CD4-positive, CD25-positive, alpha-beta regulatory T cell (primary cell): ENCODE measurements around the gene CNTN4. TPM values are rescaled to one million over a fixed set of nuclear protein-coding genes. Genes with fewer than 3 reads are reported as not detected.

Experiments used
- ATAC-seq, 2 donors: fragments of 150-1000 bp; cut with Tn5 transposase; one replicate each; pipeline ENCODE4 v1.10.0; 2021; ENCODE audit warnings: low read depth in 2 of 2, moderate number of reproducible peaks in 2 of 2, moderate library complexity in 1 of 2
- DNase-seq, 3 donors: peaks; one replicate each; pipeline versions ENCODE4 v3.0.0 to v3.0.0-alpha.2; 2012 to 2022; ENCODE audit warnings: mixed read lengths in 1 of 3
- H3K27ac ChIP-seq: one replicate; pipeline ENCODE4 v1.7.0; 2013; ENCODE audit warnings: mild to moderate bottlenecking, low read length; ENCODE audit not compliant: insufficient read depth, poor library complexity, severe bottlenecking
- H3K27me3 ChIP-seq: one replicate; pipeline ENCODE4 v1.7.0; 2013; ENCODE audit warnings: low read length; ENCODE audit not compliant: control insufficient read depth, insufficient read depth
- H3K36me3 ChIP-seq: one replicate; pipeline ENCODE4 v1.7.0; 2013; ENCODE audit warnings: mild to moderate bottlenecking, low read length, moderate library complexity; ENCODE audit not compliant: control insufficient read depth, insufficient read depth
- H3K4me1 ChIP-seq: 2 replicates; pipeline ENCODE4 v1.7.0; 2013; ENCODE audit warnings: mild to moderate bottlenecking, low read length; ENCODE audit not compliant: insufficient read depth, control insufficient read depth, poor library complexity, severe bottlenecking
- H3K4me3 ChIP-seq: one replicate; pipeline ENCODE4 v1.7.0; 2013; ENCODE audit warnings: low read depth, mild to moderate bottlenecking, low read length, moderate library complexity
- H3K9me3 ChIP-seq, 2 experiments: 1 replicate in 1 of 2; 2 replicates in 1 of 2; pipeline ENCODE4 v1.7.0; 2013; ENCODE audit warnings: low read length in 2 of 2, mild to moderate bottlenecking in 1 of 2, moderate library complexity in 1 of 2; ENCODE audit not compliant: control insufficient read depth in 2 of 2
- H3K27ac Mint-ChIP-seq, 3 donors: one replicate each; pipeline ENCODE4 v1.8.0; 2020 to 2022; ENCODE audit warnings: mild to moderate bottlenecking in 3 of 3, mixed read lengths in 3 of 3, moderate library complexity in 2 of 3
- H3K27me3 Mint-ChIP-seq: one replicate; pipeline ENCODE4 v1.8.0; 2022; ENCODE audit warnings: mild to moderate bottlenecking, mixed read lengths
- H3K36me3 Mint-ChIP-seq: one replicate; pipeline ENCODE4 v1.8.0; 2020; ENCODE audit warnings: mixed read lengths
- H3K4me1 Mint-ChIP-seq, 4 donors: one replicate each; pipeline ENCODE4 v1.8.0; 2020 to 2022; ENCODE audit warnings: mixed read lengths in 4 of 4, mild to moderate bottlenecking in 1 of 4
- H3K4me3 Mint-ChIP-seq, 4 donors: one replicate each; pipeline ENCODE4 v1.8.0; 2020 to 2022; ENCODE audit warnings: mild to moderate bottlenecking in 4 of 4, mixed read lengths in 4 of 4, moderate library complexity in 3 of 4
- H3K9me3 Mint-ChIP-seq, 7 donors: one replicate each; pipeline ENCODE4 v1.8.0; 2020 to 2022; ENCODE audit warnings: mixed read lengths in 7 of 7, mild to moderate bottlenecking in 3 of 7, moderate library complexity in 2 of 7
- polyA plus RNA-seq, 4 donors: library from polyadenylated mRNA; unstranded; fragments of 300-500 nt; fragmentation: Illumina TruSeq; gene quantifications; one replicate each; pipeline ENCODE4 v1.2.3, GENCODE V29; 2021
- total RNA-seq: library from RNA; stranded (reverse); gene quantifications from one replicate; pipeline ENCODE4 v1.2.3, GENCODE V29; 2022

The CNTN4 gene
- total and polyA plus RNA-seq, 5 donors from 2014 or later: not detected

DNA sequence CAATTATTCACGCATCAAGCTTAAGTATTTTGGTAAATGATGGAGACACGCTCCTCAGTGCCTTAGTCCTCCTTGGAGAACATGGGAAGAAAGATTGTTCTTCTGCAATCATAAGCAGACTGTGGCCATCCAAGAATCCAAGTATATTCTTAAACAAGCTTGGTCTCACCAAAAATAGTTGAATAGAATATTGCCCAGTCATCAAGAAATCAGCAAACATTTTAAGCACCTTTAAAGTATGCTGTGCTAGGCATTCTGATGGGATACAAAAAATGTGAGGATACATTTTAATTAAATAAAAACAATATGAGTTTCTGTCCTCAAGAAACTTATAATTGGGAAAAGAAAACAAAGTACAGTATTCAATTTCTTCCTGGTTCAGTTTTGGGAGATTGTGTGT is 445.5 kb downstream of the CNTN4 start:
- no peak overlapping the region for H3K27ac Mint-ChIP-seq
- no peaks in the 10 kb centered on the region for H3K27me3 ChIP-seq
- H3K4me3 Mint-ChIP-seq: no peak overlapping the region
- H3K27ac ChIP-seq: no peak overlapping the region
- no peaks in the 10 kb centered on the region for H3K4me1 ChIP-seq
- no peaks in the 10 kb centered on the region for H3K9me3 ChIP-seq
- no peak for ATAC-seq
- no peak for DNase-seq
- no peaks in the 10 kb centered on the region for H3K4me1 Mint-ChIP-seq
- peaks cover 1 to 15% (median 7%) of the 10 kb centered on the region in 7 donors for H3K9me3 Mint-ChIP-seq
- H3K36me3 Mint-ChIP-seq: no peaks in the 10 kb centered on the region
- no peaks in the 10 kb centered on the region for H3K27me3 Mint-ChIP-seq
- H3K4me3 ChIP-seq: no peak overlapping the region
- H3K36me3 ChIP-seq: no peaks in the 10 kb centered on the region

DNA sequence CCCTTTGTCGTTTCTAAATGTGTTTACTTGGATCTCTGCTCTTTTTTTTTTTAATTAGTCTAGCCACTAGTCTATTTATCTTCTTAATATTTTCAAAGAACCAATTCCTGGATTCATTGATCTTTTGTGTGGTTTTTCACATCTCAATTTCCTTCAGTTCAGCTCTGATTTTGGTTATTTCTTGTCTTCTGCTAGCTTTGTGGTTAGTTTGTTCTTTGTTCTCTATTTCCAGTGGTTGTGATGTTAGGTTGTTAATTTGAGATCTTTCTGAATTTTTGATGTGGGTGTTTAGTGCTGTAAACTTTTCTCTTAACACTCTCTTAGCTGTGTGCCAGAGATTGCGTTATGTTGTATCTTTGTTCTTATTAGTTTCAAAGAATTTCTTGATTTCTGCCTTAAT is 446.1 kb downstream of the CNTN4 start:
- H3K4me3 Mint-ChIP-seq: no peak overlapping the region

DNA sequence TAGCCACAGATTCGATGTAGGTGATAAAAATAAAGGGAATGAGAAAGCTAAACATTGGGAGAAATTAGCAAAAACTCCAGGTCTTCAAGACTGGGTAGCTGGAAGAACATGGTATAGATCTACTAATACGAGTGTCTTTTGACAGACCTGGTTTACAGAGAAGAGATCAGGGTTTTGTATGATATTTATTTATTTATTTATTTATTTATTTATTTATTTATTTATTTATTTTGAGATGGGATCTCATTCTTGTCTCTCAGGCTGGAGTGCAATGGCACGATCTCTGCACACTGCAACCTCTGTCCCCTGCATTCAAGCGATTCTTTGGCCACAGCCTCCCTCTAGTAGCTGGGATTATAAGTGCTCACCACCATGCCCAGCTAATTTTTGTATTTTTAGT is 448.4 kb downstream of the CNTN4 start:
- no peak overlapping the region for H3K4me3 ChIP-seq
- no peak for ATAC-seq
- H3K9me3 ChIP-seq: no peaks in the 10 kb centered on the region
- no peaks in the 10 kb centered on the region for H3K36me3 ChIP-seq
- no peaks in the 10 kb centered on the region for H3K4me1 ChIP-seq
- no peaks in the 10 kb centered on the region for H3K36me3 Mint-ChIP-seq
- H3K27me3 ChIP-seq: no peaks in the 10 kb centered on the region
- H3K27ac Mint-ChIP-seq: no peak overlapping the region
- no peaks in the 10 kb centered on the region for H3K4me1 Mint-ChIP-seq
- no peak overlapping the region for H3K4me3 Mint-ChIP-seq
- peaks cover 4 to 15% (median 7%) of the 10 kb centered on the region in 7 donors for H3K9me3 Mint-ChIP-seq
- H3K27ac ChIP-seq: no peak overlapping the region
- H3K27me3 Mint-ChIP-seq: no peaks in the 10 kb centered on the region
- DNase-seq: no peak

More for the DNA sequence above, 446.1 kb downstream of the CNTN4 start:
- DNase-seq: no peak
- no peaks in the 10 kb centered on the region for H3K27me3 ChIP-seq
- H3K36me3 Mint-ChIP-seq: no peaks in the 10 kb centered on the region
- no peak overlapping the region for H3K4me3 ChIP-seq
- H3K27me3 Mint-ChIP-seq: no peaks in the 10 kb centered on the region
- no peak for ATAC-seq
- H3K9me3 Mint-ChIP-seq: peaks cover 1 to 15% (median 7%) of the 10 kb centered on the region in 7 donors
- no peak overlapping the region for H3K27ac ChIP-seq
- H3K36me3 ChIP-seq: no peaks in the 10 kb centered on the region
- no peaks in the 10 kb centered on the region for H3K9me3 ChIP-seq
- H3K4me1 ChIP-seq: no peaks in the 10 kb centered on the region
- H3K27ac Mint-ChIP-seq: no peak overlapping the region
- H3K4me1 Mint-ChIP-seq: no peaks in the 10 kb centered on the region

DNA sequence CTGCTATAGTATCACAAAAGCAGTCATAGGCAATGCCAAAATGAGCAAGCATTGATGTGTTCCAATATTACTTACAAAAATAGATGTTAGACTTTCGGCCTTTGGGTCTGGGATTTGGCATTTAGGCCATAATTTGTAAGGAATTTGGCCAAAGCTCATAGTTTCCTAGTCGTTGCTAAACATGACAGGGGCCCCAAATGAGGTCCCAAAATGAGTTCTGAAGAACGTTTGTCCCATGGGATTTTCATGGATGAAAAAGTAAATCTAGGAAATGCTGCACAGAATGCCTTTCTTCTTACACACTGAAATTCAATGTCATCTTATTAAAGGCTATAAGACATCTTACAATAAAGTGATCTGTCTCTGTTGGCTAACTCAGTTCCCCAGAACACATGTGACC is 456.0 kb downstream of the CNTN4 start:
- Mint-ChIP-seq H3K36me3 (no peaks in the 10 kb centered on the region), H3K4me3 (no peak overlapping the region), H3K4me1 (no peaks in the 10 kb centered on the region), H3K27ac (no peak overlapping the region), H3K9me3 (peaks cover 0 to 5% (median 4%) of the 10 kb centered on the region in 7 donors), H3K27me3 (no peaks in the 10 kb centered on the region)
- DNase-seq (no peak), ATAC-seq (no peak)
- Histone ChIP-seq H3K9me3 (no peaks in the 10 kb centered on the region), H3K4me3 (no peak overlapping the region), H3K27ac (no peak overlapping the region), H3K27me3 (no peaks in the 10 kb centered on the region), H3K36me3 (no peaks in the 10 kb centered on the region), H3K4me1 (no peaks in the 10 kb centered on the region)

DNA sequence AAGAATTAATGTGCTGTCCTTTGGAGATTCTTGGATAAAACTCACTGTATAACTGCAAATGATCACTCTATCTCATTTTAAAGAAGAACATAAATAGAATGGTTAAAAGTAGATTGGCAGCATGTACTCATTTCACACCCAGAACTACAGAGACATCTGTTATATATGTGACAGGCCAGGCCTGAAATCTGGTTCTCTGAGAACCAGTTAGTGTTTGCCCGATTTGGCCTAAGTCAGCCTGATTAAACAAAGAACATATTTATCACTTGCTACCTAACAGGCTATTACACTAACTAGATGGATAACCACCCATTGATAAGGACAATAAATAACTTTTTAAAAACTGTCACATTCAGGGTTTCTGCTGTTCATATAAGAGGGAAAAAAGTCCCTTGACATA is 460.1 kb downstream of the CNTN4 start:
- H3K36me3 ChIP-seq: no peaks in the 10 kb centered on the region
- no peaks in the 10 kb centered on the region for H3K9me3 ChIP-seq
- Mint-ChIP-seq H3K4me3 (no peak overlapping the region), H3K36me3 (no peaks in the 10 kb centered on the region), H3K27ac (no peak overlapping the region), H3K27me3 (no peaks in the 10 kb centered on the region), H3K4me1 (no peaks in the 10 kb centered on the region), H3K9me3 (peaks cover 0 to 7% (median 1%) of the 10 kb centered on the region in 7 donors)
- no peak for ATAC-seq
- H3K27ac ChIP-seq: no peak overlapping the region
- DNase-seq: no peak
- H3K4me3 ChIP-seq: no peak overlapping the region
- no peaks in the 10 kb centered on the region for H3K4me1 ChIP-seq
- H3K27me3 ChIP-seq: no peaks in the 10 kb centered on the region

DNA sequence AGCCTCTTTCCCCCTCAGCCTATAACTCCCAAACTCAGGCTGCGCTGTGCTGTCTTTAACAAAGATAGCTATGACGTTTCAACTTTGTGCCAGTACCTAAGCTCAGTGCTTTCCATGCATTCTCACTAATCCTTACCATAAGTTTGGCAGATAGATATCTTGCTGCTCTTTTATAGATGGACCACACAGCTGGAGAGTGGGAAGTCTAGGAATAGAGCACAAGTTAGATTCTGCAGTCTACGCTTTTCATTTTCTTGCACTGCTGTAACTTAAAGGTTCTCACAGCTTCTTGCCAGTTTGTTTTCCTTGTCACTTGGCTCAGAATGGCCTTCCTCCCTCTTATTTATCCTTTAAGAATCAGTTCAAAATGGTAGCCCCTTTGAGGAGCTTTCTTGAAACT is 468.8 kb downstream of the CNTN4 start:
- Mint-ChIP-seq H3K27ac (peak overlapping the region in 1 of 3 donors; percentile 76), H3K4me3 (no peak overlapping the region), H3K9me3 (peaks cover 0 to 15% (median 5%) of the 10 kb centered on the region in 7 donors), H3K4me1 (no peaks in the 10 kb centered on the region), H3K27me3 (no peaks in the 10 kb centered on the region), H3K36me3 (no peaks in the 10 kb centered on the region)
- Histone ChIP-seq H3K36me3 (no peaks in the 10 kb centered on the region), H3K4me3 (no peak overlapping the region), H3K27ac (no peak overlapping the region), H3K4me1 (no peaks in the 10 kb centered on the region), H3K27me3 (no peaks in the 10 kb centered on the region), H3K9me3 (no peaks in the 10 kb centered on the region)
- DNase-seq (no peak), ATAC-seq (no peak)

DNA sequence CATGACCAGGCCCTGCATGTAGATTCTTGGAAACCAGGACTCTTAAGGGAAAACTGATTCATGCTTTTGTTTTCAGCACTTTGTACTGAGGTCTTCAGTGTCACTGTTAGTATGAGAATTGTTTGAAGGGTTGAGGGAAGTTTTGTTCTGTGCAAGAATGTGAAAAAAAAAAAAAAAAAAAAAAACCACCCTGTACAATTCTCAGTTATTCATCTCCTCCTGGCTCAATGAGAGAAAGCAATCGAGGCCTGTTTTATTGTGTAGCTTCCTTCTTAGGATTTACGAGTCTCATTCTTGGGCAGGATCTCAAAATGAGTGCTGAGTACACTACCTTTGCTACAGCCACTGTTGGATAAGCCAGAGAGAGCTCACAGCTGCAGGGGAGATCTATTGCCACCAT is 469.5 kb downstream of the CNTN4 start:
- Mint-ChIP-seq H3K4me1 (no peaks in the 10 kb centered on the region), H3K4me3 (no peak overlapping the region), H3K27ac (no peak overlapping the region), H3K9me3 (peaks cover 0 to 15% (median 5%) of the 10 kb centered on the region in 7 donors), H3K27me3 (no peaks in the 10 kb centered on the region), H3K36me3 (no peaks in the 10 kb centered on the region)
- Histone ChIP-seq H3K9me3 (no peaks in the 10 kb centered on the region), H3K27me3 (no peaks in the 10 kb centered on the region), H3K4me3 (no peak overlapping the region), H3K36me3 (no peaks in the 10 kb centered on the region), H3K27ac (no peak overlapping the region), H3K4me1 (no peaks in the 10 kb centered on the region)
- DNase-seq: no peak
- ATAC-seq: no peak

DNA sequence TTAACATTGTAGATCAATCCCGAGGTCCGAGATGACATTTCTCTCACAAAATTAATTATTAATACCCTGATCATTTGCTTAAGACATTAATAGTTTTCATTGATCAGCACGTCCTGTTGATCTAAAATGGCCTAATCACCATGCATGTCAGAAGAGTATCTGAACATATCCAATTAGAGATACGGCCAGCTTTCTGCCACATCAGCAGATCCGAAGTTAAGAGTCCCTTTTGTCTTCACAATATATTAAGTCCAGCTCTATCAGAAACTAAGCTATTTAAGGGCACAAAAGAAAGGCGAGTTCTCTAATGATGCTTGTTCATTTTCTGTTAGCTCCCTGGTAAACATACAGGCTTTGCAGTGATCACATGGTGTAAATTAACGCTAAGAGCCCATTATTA is 470.3 kb downstream of the CNTN4 start:
- no peak overlapping the region for H3K4me3 ChIP-seq
- no peak overlapping the region for H3K27ac ChIP-seq
- Mint-ChIP-seq H3K4me1 (no peaks in the 10 kb centered on the region), H3K4me3 (no peak overlapping the region), H3K27ac (no peak overlapping the region), H3K9me3 (peaks cover 0 to 15% (median 6%) of the 10 kb centered on the region in 7 donors), H3K36me3 (no peaks in the 10 kb centered on the region), H3K27me3 (no peaks in the 10 kb centered on the region)
- ATAC-seq (no peak), DNase-seq (no peak)
- no peaks in the 10 kb centered on the region for H3K27me3 ChIP-seq
- no peaks in the 10 kb centered on the region for H3K4me1 ChIP-seq
- H3K36me3 ChIP-seq: no peaks in the 10 kb centered on the region
- H3K9me3 ChIP-seq: peaks cover 0 to 2% of the 10 kb centered on the region in 2 experiments
